Mesenchymal stem cell (in vitro differentiated cells and primary cell): Measurements from ENCODE around the gene KIF18B.

ENCODE experiments used
- DNase-seq: peaks from one replicate; pipeline ENCODE4 v3.0.0-alpha.2; 2013
- H2AFZ ChIP-seq: one replicate; pipeline ENCODE4 v1.6.1; 2013; ENCODE audit warnings: low read depth, mild to moderate bottlenecking, control low read depth, inconsistent platforms, low read length, moderate library complexity
- H2AK5ac ChIP-seq: 2 replicates; pipeline ENCODE4 v1.6.1; 2013; ENCODE audit warnings: low read length, moderate library complexity, mild to moderate bottlenecking, inconsistent platforms; ENCODE audit not compliant: severe bottlenecking
- H2BK120ac ChIP-seq: one replicate; pipeline ENCODE4 v1.6.1; 2013; ENCODE audit warnings: low read depth, mild to moderate bottlenecking, inconsistent platforms, low read length, moderate library complexity
- H2BK12ac ChIP-seq, 2 experiments: one replicate each; pipeline ENCODE4 v1.6.1; 2013; ENCODE audit warnings: inconsistent platforms in 2 of 2, low read length in 2 of 2, mild to moderate bottlenecking in 2 of 2, moderate library complexity in 2 of 2, control low read depth in 1 of 2
- H2BK15ac ChIP-seq: one replicate; pipeline ENCODE4 v1.6.1; 2013; ENCODE audit warnings: mild to moderate bottlenecking, low read depth, inconsistent platforms; ENCODE audit not compliant: poor library complexity, severe bottlenecking
- H2BK5ac ChIP-seq: 2 replicates; pipeline ENCODE4 v1.6.1; 2013; ENCODE audit warnings: low read depth, mild to moderate bottlenecking, low read length, control low read depth, inconsistent platforms; ENCODE audit not compliant: poor library complexity, severe bottlenecking
- H3K14ac ChIP-seq, 2 experiments: one replicate each; pipeline ENCODE4 v1.6.1; 2013; ENCODE audit warnings: inconsistent platforms in 2 of 2, low read length in 2 of 2, control low read depth in 1 of 2, mild to moderate bottlenecking in 1 of 2, moderate library complexity in 1 of 2
- H3K18ac ChIP-seq, 2 experiments: one replicate each; pipeline ENCODE4 v1.6.1; 2013; ENCODE audit warnings: inconsistent platforms in 2 of 2, low read length in 2 of 2, control low read depth in 1 of 2, low read depth in 1 of 2, mild to moderate bottlenecking in 1 of 2
- H3K23ac ChIP-seq, 2 experiments: one replicate each; pipeline ENCODE4 v1.6.1; 2013; ENCODE audit warnings: inconsistent platforms in 2 of 2, low read length in 2 of 2, mild to moderate bottlenecking in 2 of 2, moderate library complexity in 2 of 2, control low read depth in 1 of 2
- H3K27ac ChIP-seq: 2 replicates; pipeline ENCODE4 v1.5.1; 2013; ENCODE audit warnings: mild to moderate bottlenecking, moderate library complexity, low read length, control low read depth, inconsistent platforms; ENCODE audit not compliant: poor library complexity, severe bottlenecking
- H3K27me3 ChIP-seq, 2 experiments: 2 replicates each; pipeline versions ENCODE4 v1.6.1 to v1.7.0; 2013; ENCODE audit warnings: low read length in 2 of 2, mild to moderate bottlenecking in 2 of 2, moderate library complexity in 2 of 2, control low read depth in 1 of 2, inconsistent platforms in 1 of 2; ENCODE audit not compliant: control insufficient read depth in 1 of 2, insufficient read depth in 1 of 2
- H3K36me3 ChIP-seq, 2 experiments: 2 replicates each; pipeline versions ENCODE4 v1.6.1 to v1.7.0; 2013; ENCODE audit warnings: low read length in 2 of 2, control low read depth in 1 of 2, inconsistent platforms in 1 of 2, low read depth in 1 of 2, mild to moderate bottlenecking in 1 of 2; ENCODE audit not compliant: insufficient read depth in 2 of 2, control insufficient read depth in 1 of 2
- H3K4ac ChIP-seq, 2 experiments: one replicate each; pipeline ENCODE4 v1.6.1; 2013; ENCODE audit warnings: inconsistent platforms in 2 of 2, low read length in 2 of 2, mild to moderate bottlenecking in 2 of 2, moderate library complexity in 2 of 2, control low read depth in 1 of 2, low read depth in 1 of 2
- H3K4me1 ChIP-seq: 2 replicates; pipeline ENCODE4 v1.6.1; 2013; ENCODE audit warnings: low read depth, low read length, control low read depth; ENCODE audit not compliant: control insufficient read depth, insufficient read depth
- H3K4me2 ChIP-seq: 2 replicates; pipeline ENCODE4 v1.6.1; 2013; ENCODE audit warnings: low read length, mild to moderate bottlenecking, inconsistent platforms; ENCODE audit not compliant: poor library complexity, severe bottlenecking
- H3K4me3 ChIP-seq, 2 experiments: 2 replicates each; pipeline versions ENCODE4 v1.5.1 to v1.7.0; 2013; ENCODE audit warnings: low read length in 2 of 2, mild to moderate bottlenecking in 2 of 2, control low read depth in 1 of 2, low read depth in 1 of 2; ENCODE audit not compliant: insufficient read depth in 1 of 2
- H3K79me1 ChIP-seq: replicated peaks from 2 replicates; pipeline ENCODE4 v1.6.1; 2013; ENCODE audit warnings: mild to moderate bottlenecking, control low read depth, low read length, inconsistent platforms; ENCODE audit not compliant: poor library complexity, severe bottlenecking
- H3K9ac ChIP-seq: 2 replicates; pipeline ENCODE4 v1.7.0; 2013; ENCODE audit warnings: mild to moderate bottlenecking, low read length, moderate library complexity
- H3K9me3 ChIP-seq: 2 replicates; pipeline ENCODE4 v1.7.0; 2013; ENCODE audit warnings: mild to moderate bottlenecking, low read length; ENCODE audit not compliant: control insufficient read depth
- H4K8ac ChIP-seq: one replicate; pipeline ENCODE4 v1.6.1; 2013; ENCODE audit warnings: inconsistent platforms, mild to moderate bottlenecking, low read length, moderate library complexity
- H4K91ac ChIP-seq: one replicate; pipeline ENCODE4 v1.6.1; 2013; ENCODE audit warnings: mild to moderate bottlenecking, low read length, inconsistent platforms
- WGBS: methylation state at CpG from one replicate; pipeline ENCODE4 v1.1.7; 2013; ENCODE audit warnings: mixed read lengths; 5-methylcytosine and 5-hydroxymethylcytosine counted together

Gene KIF18B

DNA sequence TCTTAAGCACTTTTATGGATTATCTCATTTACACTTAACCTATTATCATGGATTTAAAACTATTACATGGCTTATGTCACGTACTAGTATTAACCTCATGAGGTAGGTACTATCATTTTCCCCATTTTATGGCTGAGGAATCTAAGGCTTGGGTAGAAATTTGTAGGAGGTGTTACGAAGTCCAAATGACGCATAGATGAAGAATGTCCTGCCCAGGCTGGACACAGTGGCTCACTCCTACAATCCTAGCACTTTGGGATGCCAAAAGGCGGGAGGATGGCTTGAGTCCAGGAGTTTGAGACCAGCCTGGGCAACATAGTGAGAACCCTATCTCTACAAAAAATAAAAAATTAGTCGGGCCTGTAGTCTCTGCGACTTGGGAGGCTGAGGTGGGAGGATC, 25.4 kb upstream of the KIF18B start:
- H3K9me3 ChIP-seq: no peaks in the 10 kb centered on the region
- H3K79me1 ChIP-seq: no peaks in the 10 kb centered on the region
- no peak overlapping the region for H3K4me3 ChIP-seq
- no peak overlapping the region for H3K23ac ChIP-seq
- H2BK5ac ChIP-seq: no peak overlapping the region
- H2AFZ ChIP-seq: no peak overlapping the region
- H3K36me3 ChIP-seq: no peaks in the 10 kb centered on the region
- no peak overlapping the region for H3K14ac ChIP-seq
- H3K9ac ChIP-seq: no peak overlapping the region
- H3K4ac ChIP-seq: no peak overlapping the region
- WGBS: 87% methylated on average over 4 of the region's 6 CpGs
- DNase-seq: no peak
- H2BK15ac ChIP-seq: no peak overlapping the region
- no peak overlapping the region for H4K91ac ChIP-seq
- H2BK12ac ChIP-seq: no peak overlapping the region
- no peak overlapping the region for H3K4me2 ChIP-seq
- H2BK120ac ChIP-seq: no peak overlapping the region
- no peak overlapping the region for H3K18ac ChIP-seq
- no peak overlapping the region for H3K27ac ChIP-seq
- H4K8ac ChIP-seq: no peak overlapping the region
- H3K27me3 ChIP-seq: peaks cover 36 to 57% of the 10 kb centered on the region in 2 experiments
- H2AK5ac ChIP-seq: no peak overlapping the region
- H3K4me1 ChIP-seq: peaks cover 25% of the 10 kb centered on the region

DNA sequence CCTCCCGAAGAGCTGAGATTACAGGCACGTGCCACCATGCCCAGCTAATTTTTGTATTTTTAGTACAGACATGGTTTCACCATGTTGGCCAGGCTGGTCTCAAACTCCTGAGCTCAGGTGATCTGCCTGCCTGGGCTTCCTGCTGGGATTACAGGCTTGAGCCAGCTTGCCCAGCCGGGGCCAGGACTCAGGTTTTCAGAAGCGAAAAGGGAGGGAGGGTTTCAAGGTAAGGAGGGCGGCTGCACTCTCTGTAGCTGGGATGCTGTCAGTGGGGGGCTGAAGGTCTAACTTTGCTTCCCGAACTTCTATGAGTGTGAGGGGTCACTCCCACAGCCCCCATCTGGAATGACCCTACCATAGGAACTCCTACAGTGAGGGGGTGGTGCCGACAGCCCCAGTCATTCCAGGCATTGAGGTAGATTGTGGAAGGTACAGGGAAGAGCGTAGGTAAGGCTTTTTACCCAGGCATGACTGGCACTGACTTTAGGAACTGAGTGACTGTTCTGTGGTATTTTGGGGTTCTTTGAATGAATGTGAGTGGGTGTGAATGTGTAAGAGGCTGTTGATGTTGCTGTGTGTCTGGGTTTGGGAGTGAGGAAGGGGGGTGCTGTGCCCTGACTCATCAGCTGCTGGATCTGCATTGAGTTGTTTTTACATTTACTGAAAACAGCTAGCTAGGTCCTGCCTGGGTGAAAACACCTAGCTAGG, 24.4 kb upstream of the KIF18B start:
- Histone ChIP-seq H2BK15ac (no peak overlapping the region), H2BK12ac (peak overlapping the region in 1 of 2 experiments; percentile 14), H3K36me3 (no peaks in the 10 kb centered on the region), H3K4ac (no peak overlapping the region), H3K79me1 (no peaks in the 10 kb centered on the region), H3K9ac (no peak overlapping the region), H3K4me1 (peaks cover 35% of the 10 kb centered on the region), H3K9me3 (no peaks in the 10 kb centered on the region), H3K18ac (peak overlapping the region in 1 of 2 experiments; percentile 8), H3K4me2 (no peak overlapping the region), H4K8ac (no peak overlapping the region), H2AK5ac (no peak overlapping the region), H3K23ac (no peak overlapping the region), H3K14ac (peak overlapping the region in 1 of 2 experiments; percentile 48), H2AFZ (no peak overlapping the region), H4K91ac (no peak overlapping the region), H2BK120ac (no peak overlapping the region), H3K27me3 (peaks cover 31 to 56% of the 10 kb centered on the region in 2 experiments), H2BK5ac (no peak overlapping the region), H3K27ac (no peak overlapping the region), H3K4me3 (no peak overlapping the region)
- 57% methylated on average over 7 of the region's 8 CpGs for WGBS
- DNase-seq: peak; percentile 33

DNA sequence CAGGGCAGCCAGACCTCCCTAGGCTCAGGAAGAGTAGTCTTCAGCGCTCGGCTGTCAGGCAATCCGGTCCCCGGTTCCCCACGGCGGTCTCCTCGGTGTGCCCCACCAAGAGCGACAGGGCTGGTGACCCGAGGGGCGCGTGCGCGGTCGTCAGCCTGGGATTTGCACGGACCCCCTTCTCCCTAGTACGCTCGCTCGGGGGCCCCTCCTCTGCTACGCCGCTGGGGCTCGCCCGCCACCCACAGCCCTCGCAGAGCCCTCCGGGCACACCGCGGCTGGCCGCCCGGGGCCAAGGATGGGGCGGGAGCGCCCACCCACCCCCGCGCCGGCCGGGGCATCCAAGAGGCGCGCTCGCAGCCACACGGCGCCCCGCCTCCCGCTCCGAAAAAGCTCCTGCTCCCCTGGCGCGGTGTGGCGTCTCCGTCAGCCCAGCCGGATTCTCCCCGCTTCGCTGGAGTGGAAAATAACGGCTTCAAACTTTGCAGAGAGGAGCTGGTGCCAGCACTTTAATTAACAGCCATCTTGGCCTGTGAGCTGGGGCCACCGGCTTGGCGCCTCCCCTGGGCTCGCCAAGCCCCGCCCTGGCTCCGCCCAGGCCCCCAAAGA, 22.7 kb upstream of the KIF18B start:
- Histone ChIP-seq H3K27me3 (peaks cover 38 to 58% of the 10 kb centered on the region in 2 experiments), H3K9ac (peak overlapping the region; percentile 49), H2BK12ac (peak overlapping the region in 1 of 2 experiments; percentile 90), H3K4ac (peak overlapping the region; percentile 13 to 45), H3K23ac (peak overlapping the region in 1 of 2 experiments; percentile 77), H3K4me1 (peaks cover 36% of the 10 kb centered on the region), H3K9me3 (no peaks in the 10 kb centered on the region), H2AFZ (peak overlapping the region; percentile 73), H2AK5ac (no peak overlapping the region), H3K18ac (peak overlapping the region; percentile 55 to 93), H3K36me3 (no peaks in the 10 kb centered on the region), H2BK120ac (peak overlapping the region; percentile 46), H3K79me1 (no peaks in the 10 kb centered on the region), H4K8ac (peak overlapping the region; percentile 10), H3K4me2 (peak overlapping the region; percentile 85), H2BK15ac (peak overlapping the region; percentile 60), H3K14ac (peak overlapping the region in 1 of 2 experiments; percentile 63), H4K91ac (peak overlapping the region; percentile 71), H2BK5ac (no peak overlapping the region), H3K4me3 (peak overlapping the region; percentile 60 to 71), H3K27ac (no peak overlapping the region)
- WGBS: 1% methylated on average over 45 of the region's 55 CpGs
- DNase-seq: peak; percentile 46

DNA sequence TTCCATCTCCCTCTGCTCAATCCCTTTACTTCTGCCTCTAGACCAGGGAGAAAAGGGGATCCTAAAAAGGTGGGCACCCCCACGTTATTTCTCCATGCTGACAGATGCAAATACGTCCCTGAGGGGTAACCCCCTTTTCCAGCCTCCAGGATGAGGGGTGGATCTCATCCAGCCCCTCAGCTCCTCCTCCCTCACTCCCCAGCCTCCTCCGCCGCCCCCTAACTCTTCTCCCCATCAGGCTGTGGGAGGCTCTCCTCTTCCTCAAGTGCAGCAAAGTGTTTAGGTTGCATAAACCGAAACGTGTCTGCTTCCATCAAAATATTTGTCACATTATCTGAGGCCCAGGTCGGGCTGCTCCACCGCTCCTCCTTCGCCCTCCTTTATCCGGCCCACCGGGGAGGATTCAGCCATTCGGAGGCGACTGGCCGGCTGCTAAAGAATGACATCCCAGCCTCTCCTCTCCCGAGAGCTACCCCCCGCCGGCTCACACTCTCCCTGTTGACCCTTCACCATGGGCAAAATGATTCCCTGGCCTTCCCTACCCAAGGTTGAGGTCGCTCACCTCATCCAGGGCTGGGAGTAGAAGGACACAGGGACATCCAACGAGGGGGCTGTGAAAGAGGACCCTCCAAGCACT, 21.7 kb upstream of the KIF18B start:
- H4K8ac ChIP-seq: no peak overlapping the region
- peak overlapping the region in 1 of 2 experiments; percentile 40 for H3K4ac ChIP-seq
- peak overlapping the region; percentile 98 for H3K4me2 ChIP-seq
- H3K79me1 ChIP-seq: no peaks in the 10 kb centered on the region
- H3K4me3 ChIP-seq: peak overlapping the region in 1 of 2 experiments; percentile 79
- H2BK120ac ChIP-seq: no peak overlapping the region
- H2AFZ ChIP-seq: no peak overlapping the region
- H4K91ac ChIP-seq: no peak overlapping the region
- H2BK12ac ChIP-seq: peak overlapping the region in 1 of 2 experiments; percentile 29
- H3K36me3 ChIP-seq: no peaks in the 10 kb centered on the region
- H2BK15ac ChIP-seq: peak overlapping the region; percentile 26
- H3K4me1 ChIP-seq: peaks cover 36% of the 10 kb centered on the region
- H3K23ac ChIP-seq: peak overlapping the region in 1 of 2 experiments; percentile 37
- 27% methylated on average over 19 of the region's 19 CpGs for WGBS
- H3K14ac ChIP-seq: no peak overlapping the region
- H3K27ac ChIP-seq: no peak overlapping the region
- DNase-seq: no peak
- H3K9me3 ChIP-seq: no peaks in the 10 kb centered on the region
- no peak overlapping the region for H3K9ac ChIP-seq
- no peak overlapping the region for H2BK5ac ChIP-seq
- no peak overlapping the region for H2AK5ac ChIP-seq
- H3K27me3 ChIP-seq: peaks cover 42 to 56% of the 10 kb centered on the region in 2 experiments
- no peak overlapping the region for H3K18ac ChIP-seq
